GM10248 (cell line): ENCODE measurements around the gene TIMMDC1.

Source experiments
- CTCF ChIA-PET: fragments of 300-600 bp; sonication (Branson Sonifier 250); formaldehyde crosslinking; extraction: SDS; loops from one replicate; lab custom pipeline; 2021; ENCODE audit warnings: antibody characterized with exemption; lab: Yijun Ruan, JAX
- POLR2A ChIA-PET: fragments of 350-650 bp; sonication (Branson Sonifier 250); formaldehyde crosslinking; extraction: SDS; loops from one replicate; lab custom pipeline; 2020; ENCODE audit warnings: antibody characterized with exemption; lab: Yijun Ruan, JAX
- DNase-seq: peaks from one replicate; pipeline ENCODE4 v3.0.0; 2012; ENCODE audit errors: extremely low spot score
- TF ChIP-seq, protein P1 (sequence below): IDR thresholded peaks from 2 replicates; pipeline ENCODE4 v1.5.1; 2012; ENCODE audit warnings: mild to moderate bottlenecking, low read depth; ENCODE audit errors: extremely low read depth, missing control alignments, control extremely low read depth

The TIMMDC1 gene

DNA sequence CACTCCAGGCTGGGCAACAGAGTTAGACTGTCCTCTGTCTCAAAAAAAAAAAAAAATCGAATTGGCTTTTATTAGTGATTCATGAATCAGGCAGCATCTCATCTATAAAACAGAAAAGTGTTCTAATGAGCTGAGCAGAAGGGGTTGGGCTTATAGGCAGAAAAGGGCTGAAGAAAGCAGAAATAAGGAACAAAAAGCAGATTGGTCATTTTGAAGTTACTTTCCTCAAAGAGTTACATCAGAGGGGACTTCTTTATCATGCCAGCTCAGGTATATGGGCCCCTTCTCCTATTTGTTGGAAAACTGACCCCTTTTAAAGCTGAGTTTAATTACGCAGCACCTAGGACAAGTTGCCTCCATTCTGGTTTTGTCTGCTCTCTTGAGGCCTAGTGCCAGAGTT, 30.3 kb upstream of the TIMMDC1 start:
- ChIA-PET CTCF (interaction anchor here (1.0 to 1.9 kb wide), 3 partner anchors 21 to 214 kb away, joined by 3 to 5 read pairs (median 3); no protein-coding TSS in a partner anchor), POLR2A (interaction anchor here (1.1 kb wide), 1 partner anchor 30 kb away, joined by 5 read pairs; the partner anchor contains the start of gene TIMMDC1)
- DNase-seq, result no peak
- TF ChIP-seq, protein P1, sequence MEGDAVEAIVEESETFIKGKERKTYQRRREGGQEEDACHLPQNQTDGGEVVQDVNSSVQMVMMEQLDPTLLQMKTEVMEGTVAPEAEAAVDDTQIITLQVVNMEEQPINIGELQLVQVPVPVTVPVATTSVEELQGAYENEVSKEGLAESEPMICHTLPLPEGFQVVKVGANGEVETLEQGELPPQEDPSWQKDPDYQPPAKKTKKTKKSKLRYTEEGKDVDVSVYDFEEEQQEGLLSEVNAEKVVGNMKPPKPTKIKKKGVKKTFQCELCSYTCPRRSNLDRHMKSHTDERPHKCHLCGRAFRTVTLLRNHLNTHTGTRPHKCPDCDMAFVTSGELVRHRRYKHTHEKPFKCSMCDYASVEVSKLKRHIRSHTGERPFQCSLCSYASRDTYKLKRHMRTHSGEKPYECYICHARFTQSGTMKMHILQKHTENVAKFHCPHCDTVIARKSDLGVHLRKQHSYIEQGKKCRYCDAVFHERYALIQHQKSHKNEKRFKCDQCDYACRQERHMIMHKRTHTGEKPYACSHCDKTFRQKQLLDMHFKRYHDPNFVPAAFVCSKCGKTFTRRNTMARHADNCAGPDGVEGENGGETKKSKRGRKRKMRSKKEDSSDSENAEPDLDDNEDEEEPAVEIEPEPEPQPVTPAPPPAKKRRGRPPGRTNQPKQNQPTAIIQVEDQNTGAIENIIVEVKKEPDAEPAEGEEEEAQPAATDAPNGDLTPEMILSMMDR, result no peak

DNA sequence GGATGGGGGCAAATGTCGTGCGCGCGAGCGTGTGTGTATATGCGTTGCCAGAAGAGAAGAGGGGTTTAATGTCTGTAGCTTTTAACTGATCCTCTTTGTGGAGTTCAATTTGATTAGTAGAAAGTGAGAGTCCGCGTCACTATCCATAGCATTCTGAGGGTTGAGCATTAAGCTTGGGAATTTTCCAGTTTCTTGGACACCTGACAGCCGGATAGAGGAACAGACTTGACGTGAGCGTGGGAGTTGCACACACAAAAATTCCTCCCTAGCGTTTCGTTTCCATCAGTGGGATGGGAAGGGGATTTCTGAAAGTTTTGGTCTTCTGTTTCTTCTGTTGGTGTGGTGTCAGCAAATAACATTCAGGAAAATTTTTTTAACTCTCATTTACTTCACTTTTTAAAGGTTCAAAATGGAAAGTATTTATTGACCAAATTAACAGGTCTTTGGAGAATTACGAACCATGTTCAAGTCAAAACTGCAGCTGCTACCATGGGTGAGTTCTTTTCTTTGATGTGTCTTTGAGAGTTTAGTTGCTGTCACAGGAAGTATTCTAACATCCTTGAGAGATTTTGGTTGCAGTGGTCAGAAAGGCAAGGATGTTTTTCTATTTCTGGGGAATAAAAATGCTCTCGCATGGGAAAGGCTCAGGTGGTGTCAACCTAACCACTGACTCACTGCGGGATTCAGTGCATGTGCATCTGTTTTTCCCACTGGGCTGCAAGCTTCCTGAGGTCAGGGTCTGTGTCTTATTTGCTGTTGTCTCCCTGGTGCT, 28.7 kb upstream of the TIMMDC1 start:
- CTCF ChIA-PET, result interaction anchor here (0.9 to 2.5 kb wide), 6 partner anchors 8 to 228 kb away, joined by 3 to 7 read pairs (median 3); partner anchors contain the start of genes B4GALT4 and TIMMDC1
- TF ChIP-seq, protein P1, result no peak

DNA sequence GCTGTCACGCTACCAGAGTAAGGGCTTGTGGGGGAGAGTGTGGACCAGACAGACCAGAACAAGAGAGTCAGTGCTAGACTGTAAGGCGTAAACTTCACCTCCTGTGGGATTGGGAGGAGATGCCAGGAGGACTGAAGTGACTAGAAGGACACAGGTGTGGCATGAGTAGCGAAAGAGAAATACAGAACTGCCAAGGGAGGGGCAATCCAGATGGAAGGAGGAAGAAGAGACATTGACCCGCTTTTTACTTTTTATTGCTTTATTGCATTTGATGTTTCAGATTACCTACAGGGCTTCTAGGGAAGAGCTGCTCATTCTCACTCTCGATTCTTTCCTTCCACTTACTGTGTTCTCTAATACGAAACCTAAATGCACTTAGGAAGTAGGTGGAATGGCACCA, 27.5 kb upstream of the TIMMDC1 start:
- CTCF ChIA-PET, result interaction anchor here (2.5 kb wide), 2 partner anchors 14 to 230 kb away, joined by 7 to 13 read pairs; partner anchors contain the start of gene B4GALT4
- POLR2A ChIA-PET, result no interaction called here
- no peak for DNase-seq
- TF ChIP-seq, protein P1, result no peak

More for the DNA sequence above, 28.7 kb upstream of the TIMMDC1 start:
- peak; percentile 25 for DNase-seq
- POLR2A ChIA-PET, result no interaction called here

DNA sequence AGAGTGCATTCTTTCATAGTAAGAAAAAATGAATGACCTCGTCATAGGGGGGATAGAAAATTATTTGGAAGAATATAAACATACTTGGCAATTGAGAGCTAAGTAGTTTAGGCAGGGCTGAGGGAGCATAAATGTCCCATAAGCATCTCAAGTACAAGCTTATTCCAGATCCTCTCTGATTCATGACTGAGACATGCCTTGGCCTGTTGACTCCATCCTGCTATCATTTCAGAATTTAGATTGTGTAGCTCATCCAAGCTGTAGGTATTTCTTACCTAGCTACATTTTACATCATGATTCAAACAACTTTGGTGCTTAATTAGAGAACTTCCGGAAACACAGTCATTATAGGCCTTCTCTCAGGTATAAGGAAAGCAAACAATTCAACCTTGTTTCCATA, 17.3 kb upstream of the TIMMDC1 start:
- POLR2A ChIA-PET, result no interaction called here

DNA sequence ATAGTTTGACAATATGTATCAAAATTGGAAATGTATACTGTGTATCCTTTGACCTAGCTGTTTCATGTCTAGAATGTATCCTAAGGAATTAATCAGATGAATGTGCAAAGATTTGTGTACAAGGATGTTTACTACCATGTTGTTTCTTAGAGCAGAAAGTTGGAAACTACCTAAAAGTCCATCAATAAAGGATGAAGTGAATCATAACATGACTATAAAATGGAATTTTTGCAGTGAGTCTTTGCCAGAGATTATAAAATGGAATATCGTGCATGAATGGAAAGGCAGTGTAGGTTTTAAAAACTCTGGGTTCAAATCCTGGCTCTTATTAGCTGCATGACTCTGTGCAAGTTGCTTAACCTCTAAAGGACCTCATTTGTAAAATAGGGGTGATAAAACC, 15.2 kb upstream of the TIMMDC1 start:
- ChIA-PET CTCF (interaction anchor here (2.9 to 3.6 kb wide), 2 partner anchors 11 kb away, joined by 10 to 13 read pairs; no protein-coding TSS in a partner anchor), POLR2A (no interaction called here)
- TF ChIP-seq, protein P1, result no peak
- DNase-seq, result no peak

More for the DNA sequence above, 17.3 kb upstream of the TIMMDC1 start:
- TF ChIP-seq, protein P1, result no peak
- DNase-seq, result no peak
- CTCF ChIA-PET, result interaction anchor here (1.4 kb wide), 1 partner anchor 8 kb away, joined by 5 read pairs; no protein-coding TSS in a partner anchor

DNA sequence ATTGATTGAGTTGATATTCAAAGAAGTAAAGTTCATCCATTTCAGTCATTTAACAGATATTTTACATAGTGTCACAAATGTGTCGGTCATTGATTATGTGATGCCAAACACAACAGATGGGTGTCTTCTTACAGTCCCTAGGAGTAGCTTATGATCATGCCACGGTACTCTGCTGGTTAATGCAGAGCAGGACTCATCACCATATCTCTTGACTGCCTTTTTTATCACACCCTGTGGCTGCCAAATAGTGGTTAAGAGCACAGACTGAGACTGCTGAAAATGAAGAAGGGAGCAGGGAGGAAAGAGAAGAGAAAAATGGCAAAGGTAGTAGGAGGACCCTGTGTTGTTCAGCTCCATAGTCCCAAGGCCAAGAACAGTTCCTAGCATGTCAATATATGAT, 12.8 kb upstream of the TIMMDC1 start:
- CTCF ChIA-PET, result interaction anchor here (1.5 to 3.6 kb wide), 5 partner anchors 8 to 21 kb away, joined by 4 to 13 read pairs (median 7); no protein-coding TSS in a partner anchor
- POLR2A ChIA-PET, result no interaction called here
- TF ChIP-seq, protein P1, result no peak
- DNase-seq, result no peak
